ENCODE results near the gene SLC6A2. TPM values are rescaled to one million over a fixed set of nuclear protein-coding genes. Genes with fewer than 3 reads are reported as not detected.

SLC6A2 gene
- total RNA-seq, 1 donor: not detected

GRCh38 chr16:55706739-55707384 is 51.1 kb downstream of the SLC6A2 start:
- no peak overlapping the region for H3K4me3 ChIP-seq (ENCODE audit: low read depth, low read length)

GRCh38 chr16:55709801-55710200 is 54.0 kb downstream of the SLC6A2 start:
- DNase-seq (ENCODE audit: low read depth): no peak
- TF ChIP-seq CTCF (IDR thresholded peaks at IDR 0.05; ENCODE audit: insufficient read depth, low read depth, low read length): no peak
- H3K4me3 ChIP-seq (ENCODE audit: low read depth, low read length): no peak overlapping the region

More at GRCh38 chr16:55706739-55707384, 51.1 kb downstream of the SLC6A2 start:
- TF ChIP-seq CTCF (IDR thresholded peaks at IDR 0.05; ENCODE audit: insufficient read depth, low read depth, low read length): no peak
- no peak for DNase-seq (ENCODE audit: low read depth)

- no peak for DNase-seq (ENCODE audit: low read depth)
These were observed 54.7 kb downstream of the SLC6A2 start for GRCh38 chr16:55710466-55710865.

GRCh38 chr16:55711959-55712876 is 56.4 kb downstream of the SLC6A2 start:
- DNase-seq (ENCODE audit: low read depth): peak; percentile 55
- H3K4me3 ChIP-seq (ENCODE audit: low read depth, low read length): no peak overlapping the region
- peak; percentile 67 for TF ChIP-seq CTCF (IDR thresholded peaks at IDR 0.05; ENCODE audit: insufficient read depth, low read depth, low read length)

More at GRCh38 chr16:55710466-55710865, 54.7 kb downstream of the SLC6A2 start:
- TF ChIP-seq CTCF (IDR thresholded peaks at IDR 0.05; ENCODE audit: insufficient read depth, low read depth, low read length): no peak
- H3K4me3 ChIP-seq (ENCODE audit: low read depth, low read length): no peak overlapping the region

- no peak overlapping the region for H3K4me3 ChIP-seq (ENCODE audit: low read depth, low read length)
- no peak for TF ChIP-seq CTCF (IDR thresholded peaks at IDR 0.05; ENCODE audit: insufficient read depth, low read depth, low read length)
- no peak for DNase-seq (ENCODE audit: low read depth)
These were observed 57.3 kb downstream of the SLC6A2 start for GRCh38 chr16:55713103-55713502.

- TF ChIP-seq CTCF (IDR thresholded peaks at IDR 0.05; ENCODE audit: insufficient read depth, low read depth, low read length): no peak
- no peak for DNase-seq (ENCODE audit: low read depth)
- H3K4me3 ChIP-seq (ENCODE audit: low read depth, low read length): no peak overlapping the region
These were observed 61.5 kb downstream of the SLC6A2 start for GRCh38 chr16:55717326-55717725.
